ENCODE data around the gene FAM181A.

FAM181A gene

DNA sequence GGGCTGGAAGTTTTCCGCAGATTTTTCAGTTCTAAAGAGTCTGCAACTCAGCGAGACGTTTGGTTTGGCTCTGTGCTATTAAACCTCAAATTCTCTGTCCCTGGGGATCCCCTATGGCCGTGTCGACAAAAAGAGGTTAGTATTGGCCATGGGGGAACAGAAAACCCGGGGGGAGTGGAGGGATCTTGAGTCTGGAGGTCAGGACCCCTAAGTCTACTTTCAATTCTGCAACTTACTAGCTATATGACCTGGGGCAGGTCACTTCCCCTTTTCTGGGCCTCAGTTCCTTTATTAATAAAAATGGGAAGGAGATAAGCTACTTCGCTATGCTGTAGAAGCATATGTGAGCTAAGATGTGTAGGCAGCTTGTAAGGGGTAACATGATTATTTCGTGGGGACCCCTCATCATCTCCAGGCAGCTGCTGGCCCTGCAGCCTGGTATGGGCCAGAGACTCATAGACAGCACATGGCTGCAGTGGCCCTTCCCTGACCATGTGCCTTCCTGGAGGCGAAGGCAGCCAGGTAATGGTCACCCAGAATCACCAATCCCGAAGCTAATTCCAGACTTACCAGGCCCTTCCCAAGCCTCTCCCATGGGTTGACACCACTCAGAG lies 40.6 kb downstream of the FAM181A start:
- in situ Hi-C loops (cut with HindIII; ENCODE audit: low pct_unique_long_range_greater_than_20kb, low sequenced_read_pairs): no loop called here

DNA sequence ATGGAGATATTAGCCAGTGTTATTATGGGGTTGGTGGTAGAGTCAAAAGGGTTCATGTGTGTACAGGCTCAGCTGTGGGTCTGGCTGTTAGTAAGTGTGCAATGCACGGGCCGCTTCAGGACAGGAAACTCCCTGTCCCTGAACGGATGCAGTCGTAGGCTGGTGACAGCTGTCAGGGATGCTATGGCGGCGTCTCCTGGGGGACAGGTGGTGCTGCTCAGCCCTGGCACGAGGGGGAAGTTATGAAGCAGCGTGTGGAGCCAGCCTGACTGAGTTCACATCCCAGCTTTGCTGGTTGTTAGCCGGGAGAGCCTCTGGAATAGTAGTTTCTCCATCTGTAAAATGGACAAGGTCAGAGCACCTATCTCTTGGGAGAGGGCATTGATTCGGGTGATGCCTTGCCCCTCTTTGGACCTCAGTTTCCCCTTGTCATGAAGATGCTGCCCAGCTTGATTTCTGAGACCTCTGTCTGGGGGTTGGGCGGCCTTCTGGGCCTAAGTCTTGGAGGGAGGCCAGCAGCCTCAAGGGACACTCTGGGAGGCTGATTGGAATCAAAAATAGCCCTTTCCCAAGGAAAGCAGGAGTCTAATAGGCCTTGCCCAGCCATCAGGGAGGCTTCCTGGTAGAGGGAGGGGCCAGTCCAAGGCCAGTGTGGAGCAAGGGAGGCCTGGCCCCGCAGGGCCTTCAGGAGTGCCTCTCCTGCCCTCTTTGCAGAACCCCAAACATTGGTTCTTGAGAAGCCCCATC lies 42.1 kb downstream of the FAM181A start:
- no peak for TF ChIP-seq JUND (IDR thresholded peaks at IDR 0.05; ENCODE audit: low read depth)
- DNase-seq (ENCODE audit: low read depth in 1 of 2, low spot score in 1 of 2): no peak
- in situ Hi-C loops (cut with HindIII; ENCODE audit: low pct_unique_long_range_greater_than_20kb, low sequenced_read_pairs): no loop called here

More for the DNA sequence above, 40.6 kb downstream of the FAM181A start:
- no peak for TF ChIP-seq JUND (IDR thresholded peaks at IDR 0.05; ENCODE audit: low read depth)
- DNase-seq (ENCODE audit: low read depth in 1 of 2, low spot score in 1 of 2): no peak

DNA sequence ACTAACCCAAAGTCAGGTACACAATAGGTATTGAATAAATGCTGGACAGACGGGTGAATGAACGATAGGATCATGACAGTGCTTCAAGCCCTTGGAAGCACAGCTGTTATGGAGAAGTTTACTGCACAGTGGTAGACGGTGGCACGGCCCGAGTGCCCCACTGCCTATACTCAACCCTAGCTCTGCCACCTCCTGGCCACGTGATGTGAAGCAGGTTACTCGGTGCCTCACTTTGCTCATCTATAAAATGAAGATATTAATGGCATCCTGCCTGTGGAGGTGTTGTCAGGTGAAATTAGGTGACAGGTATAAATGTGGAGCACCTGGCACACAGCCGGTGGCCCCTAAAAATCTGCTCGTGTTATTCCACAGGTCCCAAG lies 43.4 kb downstream of the FAM181A start:
- in situ Hi-C loops (cut with HindIII; ENCODE audit: low pct_unique_long_range_greater_than_20kb, low sequenced_read_pairs): no loop called here
- TF ChIP-seq JUND (IDR thresholded peaks at IDR 0.05; ENCODE audit: low read depth): no peak
- DNase-seq (ENCODE audit: low read depth in 1 of 2, low spot score in 1 of 2): peak; percentile 64 to 77

DNA sequence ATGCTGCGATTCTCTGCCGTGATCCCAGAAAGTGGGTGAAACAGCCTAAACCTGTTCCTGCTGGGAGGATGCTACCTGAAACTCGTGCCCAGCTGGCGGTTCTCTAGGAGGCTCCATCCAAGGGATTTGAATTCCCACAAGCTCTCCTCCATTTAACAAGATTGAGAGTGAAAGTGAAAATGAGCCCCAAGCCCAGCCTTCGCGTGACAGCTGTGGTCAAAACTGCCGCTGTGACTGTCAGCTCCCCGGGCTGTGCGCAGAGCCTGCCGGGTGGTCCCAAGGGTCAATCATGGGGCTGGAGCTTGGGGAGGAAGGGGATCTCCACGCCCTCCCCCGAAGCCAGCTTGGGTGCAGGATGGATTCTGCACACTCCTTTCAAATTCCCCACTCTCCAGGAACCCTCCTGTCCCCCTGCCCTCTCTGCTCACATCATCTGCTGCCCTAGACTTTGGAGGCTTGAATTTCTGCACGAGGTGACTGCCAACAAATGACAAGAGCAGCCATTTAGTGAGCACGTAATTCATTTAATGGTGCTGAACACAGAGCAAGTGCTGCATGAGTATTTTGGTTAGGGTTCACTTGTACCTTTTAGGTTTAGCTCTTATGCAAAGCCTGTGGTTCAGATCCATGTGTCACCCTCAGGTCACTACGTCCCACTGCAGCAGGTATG lies 44.0 kb downstream of the FAM181A start:
- DNase-seq (ENCODE audit: low read depth in 1 of 2, low spot score in 1 of 2): no peak
- no peak for TF ChIP-seq JUND (IDR thresholded peaks at IDR 0.05; ENCODE audit: low read depth)
- in situ Hi-C loops (cut with HindIII; ENCODE audit: low pct_unique_long_range_greater_than_20kb, low sequenced_read_pairs): no loop called here

- DNase-seq (ENCODE audit: low read depth in 1 of 2, low spot score in 1 of 2): no peak
- in situ Hi-C loops (cut with HindIII; ENCODE audit: low pct_unique_long_range_greater_than_20kb, low sequenced_read_pairs): no loop called here
- TF ChIP-seq JUND (IDR thresholded peaks at IDR 0.05; ENCODE audit: low read depth): no peak
Observed at GRCh38 chr14:93971635-93972027, 44.5 kb downstream of the FAM181A start.

DNA sequence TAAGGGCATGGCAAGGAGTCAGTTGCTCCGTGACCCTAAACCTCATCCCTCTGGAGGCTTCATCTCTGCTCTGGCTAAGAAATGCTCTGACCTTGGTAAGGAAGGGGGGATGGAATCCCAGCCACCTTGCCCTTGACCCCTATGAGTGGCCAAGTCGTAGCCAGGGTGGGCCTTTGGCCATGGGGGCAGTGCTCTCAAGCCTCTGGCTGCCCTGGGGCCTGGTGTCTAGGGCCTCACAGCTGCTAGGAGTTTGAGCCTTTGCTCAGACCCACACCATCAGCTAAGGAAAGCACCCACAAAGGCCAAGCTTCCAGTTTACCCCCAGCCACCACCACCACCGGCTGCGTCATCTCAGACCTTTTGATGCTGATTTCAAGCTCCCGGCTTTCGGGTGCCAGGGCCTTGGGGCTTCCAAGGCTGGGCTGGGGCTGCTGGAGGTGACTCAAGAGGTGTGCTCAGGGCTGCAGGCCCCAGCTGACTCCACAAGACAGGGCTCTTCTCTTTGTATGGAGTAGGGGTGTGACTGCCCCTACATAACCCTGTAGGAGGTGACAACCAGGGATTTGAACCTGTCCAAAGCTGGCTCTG lies 45.6 kb downstream of the FAM181A start:
- TF ChIP-seq JUND (IDR thresholded peaks at IDR 0.05; ENCODE audit: low read depth): no peak
- DNase-seq (ENCODE audit: low read depth in 1 of 2, low spot score in 1 of 2): no peak
- in situ Hi-C loops (cut with HindIII; ENCODE audit: low pct_unique_long_range_greater_than_20kb, low sequenced_read_pairs): no loop called here

DNA sequence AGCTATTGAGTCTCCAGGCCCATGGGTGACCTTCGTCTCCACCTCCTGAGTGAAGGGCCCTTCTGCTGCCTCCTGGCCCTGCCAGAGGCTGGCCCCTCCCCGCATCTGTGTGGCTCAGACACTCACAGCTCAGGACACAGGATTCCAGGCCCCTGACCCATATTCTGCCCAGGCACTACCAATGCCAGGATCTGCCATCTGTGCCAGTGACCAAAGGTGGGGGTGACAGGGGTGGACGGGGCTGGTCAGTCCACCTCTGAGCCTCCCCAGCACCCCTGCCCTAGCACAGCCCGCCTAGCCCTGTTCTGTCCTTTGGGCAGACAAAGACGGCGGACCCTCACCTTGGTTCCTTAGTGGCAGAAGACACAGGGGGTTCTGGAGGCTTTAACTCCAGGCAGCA lies 46.5 kb downstream of the FAM181A start:
- no peak for TF ChIP-seq JUND (IDR thresholded peaks at IDR 0.05; ENCODE audit: low read depth)
- DNase-seq (ENCODE audit: low read depth in 1 of 2, low spot score in 1 of 2): no peak
- in situ Hi-C loops (cut with HindIII; ENCODE audit: low pct_unique_long_range_greater_than_20kb, low sequenced_read_pairs): no loop called here

GRCh38 chr14:93974299-93974698 lies 47.2 kb downstream of the FAM181A start:
- no peak for TF ChIP-seq JUND (IDR thresholded peaks at IDR 0.05; ENCODE audit: low read depth)
- DNase-seq (ENCODE audit: low read depth in 1 of 2, low spot score in 1 of 2): no peak
- in situ Hi-C loops (cut with HindIII; ENCODE audit: low pct_unique_long_range_greater_than_20kb, low sequenced_read_pairs): no loop called here

GRCh38 chr14:93974833-93975232 lies 47.7 kb downstream of the FAM181A start:
- in situ Hi-C loops (cut with HindIII; ENCODE audit: low pct_unique_long_range_greater_than_20kb, low sequenced_read_pairs): no loop called here
- no peak for DNase-seq (ENCODE audit: low read depth in 1 of 2, low spot score in 1 of 2)

DNA sequence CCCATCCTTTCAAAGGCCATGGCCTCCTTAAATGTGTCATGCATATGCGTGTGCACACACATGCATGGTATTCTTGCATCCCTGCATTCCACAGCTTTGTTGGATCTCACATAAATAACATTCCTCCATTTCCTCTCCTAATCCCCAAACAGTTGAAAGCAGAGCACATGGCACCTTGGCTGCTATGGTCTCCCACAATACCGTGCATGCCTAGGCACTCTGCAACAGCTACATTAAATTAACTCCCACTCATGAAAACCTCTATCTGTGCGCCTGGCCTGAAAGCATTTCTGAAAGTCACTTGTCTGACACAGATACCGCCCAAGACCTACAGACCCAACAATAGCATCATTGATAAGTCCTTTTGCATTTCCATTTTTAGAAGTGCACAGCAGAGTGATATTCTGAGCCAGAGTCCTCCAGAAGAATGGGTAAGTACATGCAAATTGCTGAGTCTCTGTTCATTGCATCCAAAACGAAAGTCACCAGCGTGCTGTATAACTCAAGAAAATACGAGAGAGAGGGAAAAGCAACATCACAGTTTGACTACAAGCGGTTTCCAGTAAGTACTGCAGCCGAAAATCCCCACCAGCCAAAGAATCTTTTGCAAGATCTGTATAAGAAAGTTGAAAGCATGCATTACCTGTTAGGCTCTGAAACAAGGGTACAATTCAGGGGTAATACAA lies 48.8 kb downstream of the FAM181A start:
- no peak for DNase-seq (ENCODE audit: low read depth in 1 of 2, low spot score in 1 of 2)
- no peak for TF ChIP-seq JUND (IDR thresholded peaks at IDR 0.05; ENCODE audit: low read depth)
- in situ Hi-C loops (cut with HindIII; ENCODE audit: low pct_unique_long_range_greater_than_20kb, low sequenced_read_pairs): no loop called here

More at GRCh38 chr14:93974833-93975232, 47.7 kb downstream of the FAM181A start:
- no peak for TF ChIP-seq JUND (IDR thresholded peaks at IDR 0.05; ENCODE audit: low read depth)

DNA sequence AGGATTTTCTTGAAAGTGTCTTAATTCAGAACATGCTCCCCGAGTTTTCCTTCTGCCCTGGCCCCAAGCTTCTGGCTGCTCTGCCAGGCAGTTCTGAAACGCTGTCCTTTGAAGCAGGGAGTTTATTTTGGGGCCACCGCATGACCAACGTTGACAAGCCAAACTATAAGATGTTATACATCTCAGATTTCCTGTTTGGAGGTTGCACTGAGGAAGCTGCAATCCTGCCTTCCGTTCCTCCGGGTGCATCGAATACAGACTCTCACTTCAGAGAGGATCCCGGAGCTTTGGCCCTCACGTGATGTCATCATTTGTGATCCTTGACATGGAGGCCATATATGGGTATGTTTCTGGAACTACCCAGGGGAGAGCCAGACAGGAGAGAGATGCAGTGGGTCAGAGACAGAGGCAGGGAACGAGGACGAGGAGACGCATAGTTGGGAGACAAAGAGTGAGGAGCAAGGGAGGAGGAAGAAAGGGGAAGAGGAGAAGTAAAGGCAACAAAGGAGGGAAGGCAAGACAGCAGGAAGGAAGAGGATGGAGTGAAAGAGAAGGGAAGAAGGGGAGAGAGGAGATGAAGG lies 49.4 kb downstream of the FAM181A start, which contains the start of gene ASB2:
ASB2 (minus strand) TSS at position 94 of the 581 bp plus-strand sequence. CDS start 12,031 bp downstream, outside the sequence.
- in situ Hi-C loops (cut with HindIII; ENCODE audit: low pct_unique_long_range_greater_than_20kb, low sequenced_read_pairs): no loop called here
- DNase-seq (ENCODE audit: low read depth in 1 of 2, low spot score in 1 of 2): no peak

GRCh38 chr14:93977171-93977570 lies 50.0 kb downstream of the FAM181A start:
- no peak for TF ChIP-seq JUND (IDR thresholded peaks at IDR 0.05; ENCODE audit: low read depth)
- no peak for DNase-seq (ENCODE audit: low read depth in 1 of 2, low spot score in 1 of 2)
- in situ Hi-C loops (cut with HindIII; ENCODE audit: low pct_unique_long_range_greater_than_20kb, low sequenced_read_pairs): no loop called here

More for the DNA sequence above, 49.4 kb downstream of the FAM181A start, which contains the start of gene ASB2:
- no peak for TF ChIP-seq JUND (IDR thresholded peaks at IDR 0.05; ENCODE audit: low read depth)
